NT2/D1 (cell line): ENCODE measurements around the gene OTOP2.

Experiments used
- DNase-seq: peaks from one replicate; pipeline ENCODE4 v3.0.0-alpha.2; 2011; ENCODE audit warnings: low read depth, low spot score
- H3K27me3 ChIP-seq: 2 replicates; pipeline ENCODE4 v1.6.0; 2011; ENCODE audit warnings: mild to moderate bottlenecking; ENCODE audit not compliant: insufficient read length, insufficient read depth
- H3K36me3 ChIP-seq: 2 replicates; pipeline ENCODE4 v1.6.1; 2011; ENCODE audit warnings: mild to moderate bottlenecking, low read length, mixed read lengths; ENCODE audit not compliant: insufficient read depth, insufficient read length
- H3K4me1 ChIP-seq: 2 replicates; pipeline ENCODE4 v1.5.1; 2011; ENCODE audit not compliant: insufficient read depth, insufficient read length
- H3K4me3 ChIP-seq: 2 replicates; pipeline ENCODE4 v1.5.1; 2011; ENCODE audit warnings: low read depth; ENCODE audit not compliant: insufficient read length
- H3K9ac ChIP-seq: 2 replicates; pipeline ENCODE4 v1.6.0; 2011; ENCODE audit warnings: low read depth; ENCODE audit not compliant: insufficient read length
- H3K9me3 ChIP-seq: 2 replicates; pipeline ENCODE4 v1.5.1; 2011; ENCODE audit warnings: mild to moderate bottlenecking, low read length; ENCODE audit not compliant: insufficient read depth
- SUZ12 ChIP-seq: IDR thresholded peaks from 2 replicates; pipeline ENCODE4 v1.6.1; 2011; ENCODE audit not compliant: insufficient read length, insufficient read depth; ENCODE audit errors: extremely low read depth
- YY1 ChIP-seq: IDR thresholded peaks from 2 replicates; pipeline ENCODE4 v1.6.1; 2011; ENCODE audit not compliant: insufficient read length, insufficient read depth
- ZNF274 ChIP-seq: IDR thresholded peaks from 2 replicates; pipeline ENCODE4 v1.6.1; 2011; ENCODE audit warnings: mild to moderate bottlenecking, low read depth, low read length

OTOP2 gene, protein sequence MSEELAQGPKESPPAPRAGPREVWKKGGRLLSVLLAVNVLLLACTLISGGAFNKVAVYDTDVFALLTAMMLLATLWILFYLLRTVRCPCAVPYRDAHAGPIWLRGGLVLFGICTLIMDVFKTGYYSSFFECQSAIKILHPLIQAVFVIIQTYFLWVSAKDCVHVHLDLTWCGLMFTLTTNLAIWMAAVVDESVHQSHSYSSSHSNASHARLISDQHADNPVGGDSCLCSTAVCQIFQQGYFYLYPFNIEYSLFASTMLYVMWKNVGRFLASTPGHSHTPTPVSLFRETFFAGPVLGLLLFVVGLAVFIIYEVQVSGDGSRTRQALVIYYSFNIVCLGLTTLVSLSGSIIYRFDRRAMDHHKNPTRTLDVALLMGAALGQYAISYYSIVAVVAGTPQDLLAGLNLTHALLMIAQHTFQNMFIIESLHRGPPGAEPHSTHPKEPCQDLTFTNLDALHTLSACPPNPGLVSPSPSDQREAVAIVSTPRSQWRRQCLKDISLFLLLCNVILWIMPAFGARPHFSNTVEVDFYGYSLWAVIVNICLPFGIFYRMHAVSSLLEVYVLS

DNA sequence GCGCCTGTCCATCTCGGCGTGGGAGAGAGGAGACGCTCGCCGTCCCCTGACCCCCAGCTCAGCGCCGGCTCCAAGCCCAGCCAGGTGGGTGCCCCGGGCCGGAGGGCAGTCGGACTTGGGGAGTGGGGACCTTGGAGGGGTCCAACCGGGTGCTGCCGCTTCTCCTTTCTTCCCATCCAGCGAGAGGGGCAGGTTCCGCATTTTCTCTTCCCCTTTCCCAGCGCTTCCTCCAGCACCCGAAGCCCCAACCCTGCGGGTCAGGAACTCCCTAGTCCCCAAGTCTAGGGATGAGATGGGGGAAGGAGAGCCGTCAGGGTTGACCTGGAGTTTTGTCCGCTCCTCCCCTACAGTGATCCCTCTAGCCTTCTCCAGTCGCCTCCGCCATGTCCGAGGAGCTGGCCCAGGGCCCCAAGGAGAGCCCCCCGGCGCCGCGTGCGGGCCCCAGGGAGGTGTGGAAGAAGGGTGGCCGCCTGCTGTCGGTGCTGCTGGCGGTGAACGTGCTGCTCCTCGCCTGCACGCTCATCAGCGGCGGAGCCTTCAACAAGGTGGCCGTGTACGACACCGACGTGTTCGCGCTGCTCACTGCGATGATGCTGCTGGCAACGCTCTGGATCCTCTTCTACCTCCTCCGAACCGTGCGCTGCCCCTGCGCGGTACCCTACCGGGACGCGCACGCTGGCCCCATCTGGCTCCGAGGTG, at the start of gene OTOP2:
Gene OTOP2, plus strand, starts transcription at position 24 of the 699 bp plus-strand sequence. Its CDS starts 360 bp downstream, at position 384.
- Histone ChIP-seq H3K4me3 (peak within 1 kb of the TSS; percentile 49), H3K4me1 (peaks cover 25% of the 10 kb centered on the region), H3K9me3 (no peaks in the 10 kb centered on the region), H3K9ac (peak within 1 kb of the TSS; percentile 77), H3K27me3 (peaks cover 75% of the 10 kb centered on the region), H3K36me3 (no peaks in the 10 kb centered on the region)
- no peak for TF ChIP-seq ZNF274
- no peak for TF ChIP-seq SUZ12
- no peak for TF ChIP-seq YY1
- no peak for DNase-seq

DNA sequence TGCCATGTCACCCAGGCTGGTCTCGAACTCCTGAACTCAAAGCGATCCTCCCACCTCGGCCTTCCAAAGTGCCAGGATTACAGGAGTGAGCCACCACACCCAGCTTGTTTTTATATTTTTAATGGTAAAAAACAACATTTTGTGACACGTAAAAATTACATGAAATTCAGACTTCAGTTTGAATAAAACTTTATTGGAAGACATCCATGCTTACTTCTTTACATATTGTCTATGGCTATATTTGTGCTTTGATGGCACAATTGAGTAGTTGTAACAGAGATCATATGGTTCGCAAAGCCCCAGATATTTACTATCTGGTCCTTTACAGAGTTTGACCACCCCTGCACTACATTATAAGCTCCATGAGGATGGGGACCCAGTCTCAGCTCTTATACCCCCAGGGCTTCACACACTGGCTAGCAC, 49.4 kb upstream of the OTOP2 start:
- H3K9ac ChIP-seq = no peak overlapping the region
- TF ChIP-seq ZNF274 (no peak), SUZ12 (no peak), YY1 (no peak)
- peaks cover 18% of the 10 kb centered on the region for H3K4me1 ChIP-seq
- peaks cover 5% of the 10 kb centered on the region for H3K27me3 ChIP-seq
- no peak for DNase-seq
- no peak overlapping the region for H3K4me3 ChIP-seq
- H3K9me3 ChIP-seq = no peaks in the 10 kb centered on the region
- H3K36me3 ChIP-seq = peaks cover 14% of the 10 kb centered on the region

DNA sequence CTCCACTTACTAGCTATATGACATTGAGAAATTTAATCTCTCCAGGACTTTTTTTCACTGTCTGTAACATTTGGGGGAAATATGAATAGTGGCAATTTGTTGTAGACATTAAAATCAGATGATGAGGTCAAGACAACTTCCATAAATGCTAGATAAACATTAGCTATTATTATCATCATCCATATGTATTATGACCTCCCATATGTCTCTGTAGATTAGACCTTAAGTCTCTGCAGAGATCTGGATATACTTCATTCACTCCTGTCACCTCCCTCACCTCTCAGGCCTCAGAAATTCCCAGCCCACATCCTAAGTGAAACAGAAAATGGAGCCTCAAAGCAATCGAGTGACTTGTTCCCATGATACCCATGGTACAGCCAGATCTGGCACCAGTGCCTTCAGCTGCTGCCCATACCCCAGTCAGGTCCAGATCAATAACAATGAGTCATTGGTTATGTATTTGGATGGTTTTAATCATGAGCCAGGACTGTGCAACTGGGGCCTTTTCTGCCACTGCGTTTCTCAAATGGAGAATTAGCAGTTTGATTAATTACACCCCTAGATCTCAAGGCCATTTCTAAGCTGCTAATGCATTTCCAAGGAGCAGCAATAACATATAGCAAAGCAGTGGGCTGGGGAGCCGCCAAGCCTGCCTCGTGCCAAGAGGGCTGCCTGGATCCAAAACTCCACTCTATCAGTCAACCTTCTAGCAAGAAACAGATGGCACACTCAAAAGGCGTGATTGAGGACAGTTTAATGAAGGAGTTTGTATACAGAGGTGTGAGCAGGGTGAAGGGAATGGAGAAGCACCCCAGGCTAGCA, 48.7 kb upstream of the OTOP2 start:
- peaks cover 5% of the 10 kb centered on the region for H3K27me3 ChIP-seq
- H3K9me3 ChIP-seq = no peaks in the 10 kb centered on the region
- no peak for DNase-seq
- no peak overlapping the region for H3K4me3 ChIP-seq
- peaks cover 9% of the 10 kb centered on the region for H3K36me3 ChIP-seq
- TF ChIP-seq SUZ12 (no peak), YY1 (no peak), ZNF274 (no peak)
- peaks cover 20% of the 10 kb centered on the region for H3K4me1 ChIP-seq
- no peak overlapping the region for H3K9ac ChIP-seq

DNA sequence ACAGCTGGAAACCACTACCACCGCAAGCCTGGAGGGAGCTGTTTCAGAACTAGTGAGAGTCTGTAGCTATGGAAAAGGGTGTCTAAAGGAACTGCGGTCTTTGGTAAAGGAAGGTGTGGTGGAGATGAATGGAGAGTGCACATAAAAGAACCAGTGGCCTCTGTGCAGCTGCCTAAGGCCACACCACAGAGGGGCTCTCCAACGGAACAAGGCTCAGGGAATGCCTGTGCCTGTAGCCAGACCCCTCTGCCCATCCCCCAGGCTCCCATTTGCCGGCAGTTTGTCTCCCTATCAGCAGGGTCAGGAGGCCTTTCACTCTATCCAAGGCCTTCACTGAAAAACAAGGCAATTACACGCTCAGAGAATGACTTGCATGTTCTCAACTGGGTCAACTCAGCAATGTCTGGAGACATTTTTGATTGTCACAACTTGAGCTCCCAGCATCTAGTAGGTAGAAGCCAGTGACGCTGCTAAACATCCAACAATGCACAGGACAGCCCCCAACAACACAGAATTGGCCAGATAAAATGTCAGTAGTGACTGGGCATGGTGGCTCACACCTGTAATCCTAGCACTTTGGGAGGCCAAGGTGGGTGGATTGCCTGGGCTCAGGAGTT, 48.0 kb upstream of the OTOP2 start:
- peaks cover 20% of the 10 kb centered on the region for H3K4me1 ChIP-seq
- TF ChIP-seq ZNF274 (no peak), YY1 (no peak), SUZ12 (no peak)

DNA sequence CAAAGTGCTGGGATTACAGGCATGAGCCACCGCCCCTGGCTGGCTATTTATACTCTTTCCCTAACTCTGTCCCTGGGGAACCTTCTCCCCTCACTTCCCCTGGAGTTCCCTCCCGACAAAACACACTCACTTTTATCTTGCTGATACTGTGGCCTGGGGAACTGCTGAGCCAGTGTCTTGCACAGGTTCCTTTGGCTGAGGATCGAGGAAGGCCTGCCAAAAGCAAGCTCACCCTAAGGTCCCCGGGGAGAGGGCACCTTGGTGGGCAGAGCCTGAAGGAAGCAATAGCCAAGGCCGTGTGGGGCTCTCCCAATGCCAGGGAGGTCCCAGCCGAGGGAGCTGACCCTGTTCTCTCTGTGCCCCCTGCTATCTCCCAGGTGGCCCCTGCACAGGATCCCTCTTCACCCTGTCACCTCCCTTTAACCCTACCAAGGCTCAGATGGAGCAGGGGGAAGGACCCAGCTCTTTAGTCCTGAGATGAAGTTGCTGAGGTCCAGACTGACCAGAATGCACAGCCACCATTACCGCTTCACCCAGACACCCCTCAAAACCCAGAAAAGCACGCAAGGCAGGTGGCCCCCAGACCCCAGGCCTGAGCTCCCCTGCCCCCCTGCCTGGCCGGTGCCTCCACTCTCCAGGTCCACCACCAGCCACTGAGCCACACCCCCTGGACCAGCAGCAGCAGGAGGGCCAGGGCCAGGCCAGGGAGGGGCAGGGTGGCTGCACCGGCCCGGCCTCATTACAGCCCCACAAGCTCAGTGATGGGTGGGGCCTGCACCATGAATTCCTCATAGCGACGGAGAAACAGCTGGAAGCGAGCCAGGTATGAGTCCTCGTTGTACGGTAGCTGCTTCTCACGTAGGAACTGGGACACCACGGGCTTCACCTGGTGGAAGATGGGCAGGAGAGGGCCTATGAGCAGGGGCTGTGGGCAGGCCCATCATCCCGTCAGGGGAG, 46.2 kb upstream of the OTOP2 start:
- Histone ChIP-seq H3K4me3 (no peak overlapping the region), H3K36me3 (no peaks in the 10 kb centered on the region), H3K9ac (peak overlapping the region; percentile 59), H3K27me3 (no peaks in the 10 kb centered on the region), H3K9me3 (no peaks in the 10 kb centered on the region), H3K4me1 (peaks cover 13% of the 10 kb centered on the region)
- TF ChIP-seq ZNF274 (no peak), YY1 (no peak), SUZ12 (no peak)
- DNase-seq = no peak

More for the DNA sequence above, 48.0 kb upstream of the OTOP2 start:
- H3K27me3 ChIP-seq = peaks cover 5% of the 10 kb centered on the region
- no peak overlapping the region for H3K4me3 ChIP-seq
- H3K9me3 ChIP-seq = no peaks in the 10 kb centered on the region
- H3K9ac ChIP-seq = no peak overlapping the region
- H3K36me3 ChIP-seq = peaks cover 8% of the 10 kb centered on the region
- DNase-seq = no peak
